ENCODE measurements around the gene DSCAM. TPM values are rescaled to one million over a fixed set of nuclear protein-coding genes. Genes with fewer than 3 reads are reported as not detected.

DSCAM gene
- total and polyA plus RNA-seq, 2 donors (not counting 3 experiments of a cell fraction or from before 2014, with no cell fraction given), result not detected

DNA sequence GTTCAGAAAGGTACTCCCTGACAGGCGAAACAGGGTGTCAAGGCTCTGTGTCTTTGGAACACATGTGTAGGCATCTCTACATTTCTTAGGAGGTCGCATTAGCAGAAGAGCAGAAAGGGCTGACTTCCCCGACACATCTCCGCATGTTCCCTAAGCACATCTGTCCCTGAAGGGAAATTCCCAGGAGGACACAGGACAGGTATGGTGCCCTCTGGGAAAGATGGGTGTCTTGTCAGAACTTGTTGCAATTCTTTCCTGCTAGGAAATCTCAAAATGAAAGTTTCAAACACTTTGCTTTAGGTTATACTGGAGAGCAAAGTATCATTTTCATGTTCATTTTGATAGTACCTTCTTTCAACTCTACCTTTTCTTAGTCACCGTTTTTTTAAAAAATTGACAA is 2.0 kb downstream of the DSCAM start:
- Histone ChIP-seq H3K9me3 (replicated peaks; ENCODE audit: control insufficient read depth, insufficient read depth, low read length) (no peaks in the 10 kb centered on the region), H3K9me1 (replicated peaks; ENCODE audit: control insufficient read depth, extremely low read depth, insufficient read depth, low read length) (no peaks in the 10 kb centered on the region), H2AFZ (ENCODE audit: low read depth, low read length) (no peak overlapping the region), H3K79me2 (ENCODE audit: control insufficient read depth, insufficient read depth, low read length) (no peaks in the 10 kb centered on the region), H3K4me2 (ENCODE audit: insufficient read depth, low read length) (no peak overlapping the region), H3K36me3 (ENCODE audit: control insufficient read depth in 2 of 2, extremely low read depth in 1 of 2, insufficient read depth in 2 of 2, low read length in 2 of 2) (no peaks in the 10 kb centered on the region), H3K27me3 (ENCODE audit: control insufficient read depth in 2 of 2, insufficient read depth in 2 of 2, low read length in 2 of 2) (no peaks in the 10 kb centered on the region), H3K4me1 (ENCODE audit: control insufficient read depth, extremely low read depth, insufficient read depth, low read length) (no peaks in the 10 kb centered on the region), H4K20me1 (replicated peaks; ENCODE audit: control insufficient read depth, extremely low read depth, insufficient read depth, low read length) (no peaks in the 10 kb centered on the region), H3K4me3 (replicated peaks in 1 of 3; ENCODE audit: insufficient read depth in 1 of 3, low read depth in 1 of 3, low read length in 3 of 3) (no peak overlapping the region), H3K27ac (ENCODE audit: insufficient read depth, low read depth, low read length) (no peak overlapping the region), H3K9ac (replicated peaks; ENCODE audit: extremely low read depth, insufficient read depth, low read length) (no peak overlapping the region)
- no peak for DNase-seq (ENCODE audit: low read depth, low spot score)
- intact Hi-C loops (cut with micrococcal nuclease), result no loop called here
- TF ChIP-seq POLR2A (IDR thresholded peaks at IDR 0.05; ENCODE audit: low read depth, low read length) (no peak), EZH2 (IDR thresholded peaks at IDR 0.05; ENCODE audit: borderline replicate concordance, low read depth, low read length, severe bottlenecking) (no peak), GATA2 (IDR thresholded peaks at IDR 0.05; ENCODE audit: insufficient read depth, insufficient read length, low read depth, low read length) (no peak), MYC (IDR thresholded peaks at IDR 0.05; ENCODE audit: low read depth, low read length) (no peak), FOS (IDR thresholded peaks at IDR 0.05; ENCODE audit: borderline replicate concordance, insufficient read depth, low read length) (no peak), JUN (IDR thresholded peaks at IDR 0.05; ENCODE audit: borderline replicate concordance, insufficient read depth, insufficient read length, low read depth) (no peak), POLR2AphosphoS5 (IDR thresholded peaks at IDR 0.05; ENCODE audit: insufficient read depth, low read depth, low read length) (no peak), MAX (IDR thresholded peaks at IDR 0.05; ENCODE audit: insufficient read depth, insufficient read length) (no peak)
- ChIA-PET CTCF (no interaction called here), POLR2A (no interaction called here)
- no TSS peak for BruUV-seq (replicated peaks)
- no peak for FAIRE-seq
- dilution Hi-C loops (cut with MboI; ENCODE audit: extremely low pct_ligation_motif_present, low sequenced_read_pairs), result no loop called here

DNA sequence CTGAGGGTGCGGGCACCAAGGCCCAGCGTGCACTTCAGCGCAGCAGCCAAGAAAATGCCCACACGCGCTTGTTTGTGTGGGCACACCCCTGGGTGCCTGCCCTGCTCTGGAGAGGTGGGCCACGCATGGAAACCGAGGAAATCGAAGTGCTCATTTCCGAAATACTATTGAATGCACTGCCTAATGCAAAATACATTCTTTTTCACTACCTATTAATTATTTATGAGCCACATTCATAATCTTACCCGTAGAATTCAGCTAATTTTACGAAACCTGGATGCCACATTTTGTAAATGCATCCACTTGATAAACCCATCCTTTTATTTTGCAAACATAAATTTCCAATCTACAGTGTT is 4.8 kb downstream of the DSCAM start:
- CTCF ChIA-PET, result no interaction called here
- no peak overlapping the region for H3K4me3 ChIP-seq (replicated peaks in 1 of 3; ENCODE audit: insufficient read depth in 1 of 3, low read depth in 1 of 3, low read length in 3 of 3)
- no peak overlapping the region for H3K4me2 ChIP-seq (ENCODE audit: insufficient read depth, low read length)
- H2AFZ ChIP-seq (ENCODE audit: low read depth, low read length), result no peak overlapping the region
- H4K20me1 ChIP-seq (replicated peaks; ENCODE audit: control insufficient read depth, extremely low read depth, insufficient read depth, low read length), result no peaks in the 10 kb centered on the region
- no peak for TF ChIP-seq JUN (IDR thresholded peaks at IDR 0.05; ENCODE audit: borderline replicate concordance, insufficient read depth, insufficient read length, low read depth)
- TF ChIP-seq MAX (IDR thresholded peaks at IDR 0.05; ENCODE audit: insufficient read depth, insufficient read length), result no peak
- TF ChIP-seq EZH2 (IDR thresholded peaks at IDR 0.05; ENCODE audit: borderline replicate concordance, low read depth, low read length, severe bottlenecking), result no peak
- TF ChIP-seq GATA2 (IDR thresholded peaks at IDR 0.05; ENCODE audit: insufficient read depth, insufficient read length, low read depth, low read length), result no peak
- TF ChIP-seq FOS (IDR thresholded peaks at IDR 0.05; ENCODE audit: borderline replicate concordance, insufficient read depth, low read length), result no peak
- TF ChIP-seq CTCF (IDR thresholded peaks at IDR 0.05; ENCODE audit: extremely low read depth in 1 of 2, insufficient read depth in 1 of 2, low read depth in 1 of 2, low read length in 2 of 2), result no peak
- no peak for TF ChIP-seq MYC (IDR thresholded peaks at IDR 0.05; ENCODE audit: low read depth, low read length)
- no peak for TF ChIP-seq POLR2AphosphoS5 (IDR thresholded peaks at IDR 0.05; ENCODE audit: insufficient read depth, low read depth, low read length)
- no peak for TF ChIP-seq POLR2A (IDR thresholded peaks at IDR 0.05; ENCODE audit: low read depth, low read length)
- no TSS peak for BruUV-seq (replicated peaks)
- POLR2A ChIA-PET, result no interaction called here
- no peaks in the 10 kb centered on the region for H3K36me3 ChIP-seq (ENCODE audit: control insufficient read depth in 2 of 2, extremely low read depth in 1 of 2, insufficient read depth in 2 of 2, low read length in 2 of 2)
- H3K27me3 ChIP-seq (ENCODE audit: control insufficient read depth in 2 of 2, insufficient read depth in 2 of 2, low read length in 2 of 2), result no peaks in the 10 kb centered on the region
- dilution Hi-C loops (cut with MboI; ENCODE audit: extremely low pct_ligation_motif_present, low sequenced_read_pairs) (no loop called here), intact Hi-C loops (cut with micrococcal nuclease) (no loop called here)
- no peaks in the 10 kb centered on the region for H3K4me1 ChIP-seq (ENCODE audit: control insufficient read depth, extremely low read depth, insufficient read depth, low read length)
- no peaks in the 10 kb centered on the region for H3K79me2 ChIP-seq (ENCODE audit: control insufficient read depth, insufficient read depth, low read length)
- no peaks in the 10 kb centered on the region for H3K9me1 ChIP-seq (replicated peaks; ENCODE audit: control insufficient read depth, extremely low read depth, insufficient read depth, low read length)
- DNase-seq (ENCODE audit: low read depth, low spot score) (no peak), FAIRE-seq (no peak)
- peaks cover 2% of the 10 kb centered on the region for H3K9me3 ChIP-seq (replicated peaks; ENCODE audit: control insufficient read depth, insufficient read depth, low read length)
- H3K27ac ChIP-seq (ENCODE audit: insufficient read depth, low read depth, low read length), result no peak overlapping the region
- H3K9ac ChIP-seq (replicated peaks; ENCODE audit: extremely low read depth, insufficient read depth, low read length), result no peak overlapping the region
